Measurements from ENCODE around the gene NRL. TPM values are rescaled to one million over a fixed set of nuclear protein-coding genes. Genes with fewer than 3 reads are reported as not detected.

The NRL gene
- total RNA-seq, 1 donor from 2014 or later, result 1.8 TPM

GRCh38 chr14:24130717-24131548 lies 16.2 kb upstream of the NRL start:
- no peaks in the 10 kb centered on the region for H3K27me3 Mint-ChIP-seq (ENCODE audit: low read depth)
- H3K4me1 Mint-ChIP-seq (ENCODE audit: low read depth), result peaks cover 20% of the 10 kb centered on the region

GRCh38 chr14:24130380-24130716 lies 15.6 kb upstream of the NRL start, which contains the start of gene FITM1:
Gene FITM1 (plus strand): TSS chr14:24130659. CDS start chr14:24131564, 905 bp downstream.
- no peak for DNase-seq (ENCODE audit: low spot score)
- peaks cover 8% of the 10 kb centered on the region for H3K36me3 Mint-ChIP-seq (ENCODE audit: low read depth)
- no peak within 1 kb of the TSS for H3K27ac Mint-ChIP-seq
- H3K4me3 Mint-ChIP-seq (ENCODE audit: low read depth), result no peak within 1 kb of the TSS
- no peaks in the 10 kb centered on the region for H3K27me3 Mint-ChIP-seq (ENCODE audit: low read depth)
- H3K9me3 Mint-ChIP-seq, result no peaks in the 10 kb centered on the region
- intact Hi-C loops (cut with micrococcal nuclease), result no loop called here
- peaks cover 17% of the 10 kb centered on the region for H3K4me1 Mint-ChIP-seq (ENCODE audit: low read depth)

More at GRCh38 chr14:24130717-24131548, 16.2 kb upstream of the NRL start:
- no peak for DNase-seq (ENCODE audit: low spot score)
- intact Hi-C loops (cut with micrococcal nuclease), result no loop called here
- Mint-ChIP-seq H3K9me3 (no peaks in the 10 kb centered on the region), H3K4me3 (ENCODE audit: low read depth) (no peak overlapping the region), H3K27ac (no peak overlapping the region), H3K36me3 (ENCODE audit: low read depth) (peaks cover 8% of the 10 kb centered on the region)

GRCh38 chr14:24129410-24129998 lies 14.8 kb upstream of the NRL start:
- Mint-ChIP-seq H3K27ac (no peak overlapping the region), H3K4me1 (ENCODE audit: low read depth) (peaks cover 13% of the 10 kb centered on the region), H3K4me3 (ENCODE audit: low read depth) (no peak overlapping the region), H3K27me3 (ENCODE audit: low read depth) (no peaks in the 10 kb centered on the region), H3K36me3 (ENCODE audit: low read depth) (peaks cover 8% of the 10 kb centered on the region), H3K9me3 (no peaks in the 10 kb centered on the region)
- intact Hi-C loops (cut with micrococcal nuclease), result no loop called here
- no peak for DNase-seq (ENCODE audit: low spot score)

- Mint-ChIP-seq H3K4me1 (ENCODE audit: low read depth) (peaks cover 9% of the 10 kb centered on the region), H3K27me3 (ENCODE audit: low read depth) (no peaks in the 10 kb centered on the region), H3K27ac (no peak overlapping the region), H3K4me3 (ENCODE audit: low read depth) (no peak overlapping the region), H3K9me3 (no peaks in the 10 kb centered on the region), H3K36me3 (ENCODE audit: low read depth) (peaks cover 16% of the 10 kb centered on the region)
- intact Hi-C loops (cut with micrococcal nuclease), result no loop called here
- no peak for DNase-seq (ENCODE audit: low spot score)
These were observed 12.9 kb upstream of the NRL start for GRCh38 chr14:24127673-24128072.

GRCh38 chr14:24126939-24127338 lies 12.2 kb upstream of the NRL start:
- Mint-ChIP-seq H3K4me3 (ENCODE audit: low read depth) (no peak overlapping the region), H3K4me1 (ENCODE audit: low read depth) (peaks cover 2% of the 10 kb centered on the region), H3K9me3 (no peaks in the 10 kb centered on the region), H3K27ac (no peak overlapping the region), H3K36me3 (ENCODE audit: low read depth) (peaks cover 16% of the 10 kb centered on the region), H3K27me3 (ENCODE audit: low read depth) (no peaks in the 10 kb centered on the region)
- DNase-seq (ENCODE audit: low spot score), result no peak
- intact Hi-C loops (cut with micrococcal nuclease), result no loop called here

- no peaks in the 10 kb centered on the region for H3K27me3 Mint-ChIP-seq (ENCODE audit: low read depth)
- intact Hi-C loops (cut with micrococcal nuclease), result no loop called here
- peaks cover 5% of the 10 kb centered on the region for H3K4me1 Mint-ChIP-seq (ENCODE audit: low read depth)
- DNase-seq (ENCODE audit: low spot score), result no peak
- peaks cover 44% of the 10 kb centered on the region for H3K36me3 Mint-ChIP-seq (ENCODE audit: low read depth)
- H3K4me3 Mint-ChIP-seq (ENCODE audit: low read depth), result no peak overlapping the region
- no peaks in the 10 kb centered on the region for H3K9me3 Mint-ChIP-seq
- no peak overlapping the region for H3K27ac Mint-ChIP-seq
These were observed 9.0 kb upstream of the NRL start for GRCh38 chr14:24123424-24124417.

- Mint-ChIP-seq H3K36me3 (ENCODE audit: low read depth) (peaks cover 52% of the 10 kb centered on the region), H3K27ac (no peak overlapping the region), H3K9me3 (no peaks in the 10 kb centered on the region), H3K4me3 (ENCODE audit: low read depth) (no peak overlapping the region), H3K4me1 (ENCODE audit: low read depth) (peaks cover 7% of the 10 kb centered on the region), H3K27me3 (ENCODE audit: low read depth) (no peaks in the 10 kb centered on the region)
- intact Hi-C loops (cut with micrococcal nuclease), result no loop called here
- no peak for DNase-seq (ENCODE audit: low spot score)
These were observed 8.1 kb upstream of the NRL start for GRCh38 chr14:24122898-24123297.

GRCh38 chr14:24122416-24122815 lies 7.7 kb upstream of the NRL start:
- intact Hi-C loops (cut with micrococcal nuclease), result no loop called here
- Mint-ChIP-seq H3K9me3 (no peaks in the 10 kb centered on the region), H3K4me3 (ENCODE audit: low read depth) (no peak overlapping the region), H3K36me3 (ENCODE audit: low read depth) (peaks cover 57% of the 10 kb centered on the region), H3K27me3 (ENCODE audit: low read depth) (no peaks in the 10 kb centered on the region), H3K27ac (no peak overlapping the region), H3K4me1 (ENCODE audit: low read depth) (peaks cover 9% of the 10 kb centered on the region)
- DNase-seq (ENCODE audit: low spot score), result no peak

GRCh38 chr14:24121210-24121609 lies 6.5 kb upstream of the NRL start:
- Mint-ChIP-seq H3K9me3 (no peaks in the 10 kb centered on the region), H3K36me3 (ENCODE audit: low read depth) (peaks cover 67% of the 10 kb centered on the region), H3K4me3 (ENCODE audit: low read depth) (no peak overlapping the region), H3K27ac (no peak overlapping the region), H3K4me1 (ENCODE audit: low read depth) (peaks cover 15% of the 10 kb centered on the region), H3K27me3 (ENCODE audit: low read depth) (no peaks in the 10 kb centered on the region)
- no peak for DNase-seq (ENCODE audit: low spot score)
- intact Hi-C loops (cut with micrococcal nuclease), result no loop called here

GRCh38 chr14:24119691-24120090 lies 4.9 kb upstream of the NRL start:
- Mint-ChIP-seq H3K4me1 (ENCODE audit: low read depth) (peaks cover 26% of the 10 kb centered on the region), H3K36me3 (ENCODE audit: low read depth) (peaks cover 76% of the 10 kb centered on the region), H3K27me3 (ENCODE audit: low read depth) (no peaks in the 10 kb centered on the region), H3K9me3 (no peaks in the 10 kb centered on the region), H3K27ac (no peak overlapping the region), H3K4me3 (ENCODE audit: low read depth) (no peak overlapping the region)
- intact Hi-C loops (cut with micrococcal nuclease), result loop anchor here (10.0 kb wide), 1 partner anchor 795 kb away; the partner anchor contains the start of gene PABPN1
- DNase-seq (ENCODE audit: low spot score), result no peak

GRCh38 chr14:24117179-24117578 lies 2.4 kb upstream of the NRL start:
- H3K27ac Mint-ChIP-seq, result no peak overlapping the region
- peaks cover 60% of the 10 kb centered on the region for H3K36me3 Mint-ChIP-seq (ENCODE audit: low read depth)
- peaks cover 26% of the 10 kb centered on the region for H3K4me1 Mint-ChIP-seq (ENCODE audit: low read depth)
- no peaks in the 10 kb centered on the region for H3K9me3 Mint-ChIP-seq
- no peak for DNase-seq (ENCODE audit: low spot score)
- intact Hi-C loops (cut with micrococcal nuclease), result loop anchor here (10.0 kb wide), 1 partner anchor 792 kb away; the partner anchor contains the start of gene PABPN1
- no peak overlapping the region for H3K4me3 Mint-ChIP-seq (ENCODE audit: low read depth)
- no peaks in the 10 kb centered on the region for H3K27me3 Mint-ChIP-seq (ENCODE audit: low read depth)

- Mint-ChIP-seq H3K9me3 (no peaks in the 10 kb centered on the region), H3K27me3 (ENCODE audit: low read depth) (no peaks in the 10 kb centered on the region), H3K4me1 (ENCODE audit: low read depth) (peaks cover 27% of the 10 kb centered on the region), H3K4me3 (ENCODE audit: low read depth) (peak overlapping the region; percentile 98), H3K27ac (peak overlapping the region; percentile 99), H3K36me3 (ENCODE audit: low read depth) (peaks cover 55% of the 10 kb centered on the region)
- no peak for DNase-seq (ENCODE audit: low spot score)
- intact Hi-C loops (cut with micrococcal nuclease), result loop anchor here (10.0 kb wide), 1 partner anchor 791 kb away; the partner anchor contains the start of gene PABPN1
These were observed 1.5 kb upstream of the NRL start for GRCh38 chr14:24116128-24116814.

All from activated T-helper 2 cell treated with anti-CD3 and anti-CD28 coated beads, Interferon-gamma antibody, Interleukin-2, Interleukin-4, amounts not matched to agents 10 μg/mL and 5 μg/mL and 100 μg/mL, durations not matched to agents 14 hours and 24 hours and 36 hours (primary cell).